HG03108 (cell line): ENCODE results near the gene HIPK2.
"Not testable (repeated sequence)": the region's sequence is repeated elsewhere in the genome, so short reads cannot be mapped to it uniquely, and the experiment has no call there.

ENCODE experiments used
- ATAC-seq: cut with Tn5 transposase; IDR thresholded peaks from one replicate; pipeline ENCODE4 v1.9.1; 2021; ENCODE audit warnings: moderate library complexity; ENCODE audit not compliant: unreplicated experiment

The HIPK2 gene

GRCh38 chr7:139557857-139558581 lies 219.8 kb downstream of the HIPK2 start:
- ATAC-seq = no peak

- ATAC-seq = not testable (repeated sequence)
Measured at GRCh38 chr7:139553991-139554700, 223.7 kb downstream of the HIPK2 start.

GRCh38 chr7:139548302-139549028 lies 229.3 kb downstream of the HIPK2 start:
- ATAC-seq = no peak

GRCh38 chr7:139544645-139545044 lies 233.2 kb downstream of the HIPK2 start:
- ATAC-seq = no peak

- ATAC-seq = no peak
Measured at GRCh38 chr7:139543801-139544603, 233.8 kb downstream of the HIPK2 start.

GRCh38 chr7:139542308-139543151 lies 235.3 kb downstream of the HIPK2 start:
- no peak for ATAC-seq

GRCh38 chr7:139541600-139542307 lies 236.0 kb downstream of the HIPK2 start:
- ATAC-seq = no peak

GRCh38 chr7:139540203-139540602 lies 237.6 kb downstream of the HIPK2 start:
- no peak for ATAC-seq

GRCh38 chr7:139538881-139539635 lies 238.7 kb downstream of the HIPK2 start:
- no peak for ATAC-seq

GRCh38 chr7:139536152-139536551 lies 241.6 kb downstream of the HIPK2 start:
- no peak for ATAC-seq

GRCh38 chr7:139534966-139535651 lies 242.7 kb downstream of the HIPK2 start:
- no peak for ATAC-seq

GRCh38 chr7:139534096-139534495 lies 243.7 kb downstream of the HIPK2 start:
- ATAC-seq = no peak

GRCh38 chr7:139532636-139533155 lies 245.1 kb downstream of the HIPK2 start:
- ATAC-seq = no peak

GRCh38 chr7:139531094-139531493 lies 246.7 kb downstream of the HIPK2 start:
- ATAC-seq = no peak

- no peak for ATAC-seq
Measured at GRCh38 chr7:139526578-139527544, 250.9 kb downstream of the HIPK2 start.

- ATAC-seq = no peak
Measured at GRCh38 chr7:139525750-139526149, 252.0 kb downstream of the HIPK2 start.

GRCh38 chr7:139525239-139525638 lies 252.6 kb downstream of the HIPK2 start:
- no peak for ATAC-seq
